HL-60 (cell line): Measurements from ENCODE around the gene CHRM3.

Experiments
- DNase-seq, 2 experiments: peaks; one replicate each; pipeline ENCODE4 v3.0.0-alpha.2; 2010 to 2020; ENCODE audit warnings: low read depth in 1 of 2, low spot score in 1 of 2
- H3K27ac ChIP-seq: fragments of 250-450 bp; sonication (Bioruptor Pico); replicated peaks from 2 replicates; pipeline ENCODE4 v1.5.1; 2020; ENCODE audit warnings: mild to moderate bottlenecking, moderate library complexity
- H3K27me3 ChIP-seq: fragments of 250-450 bp; sonication (Bioruptor Pico); 2 replicates; pipeline ENCODE4 v1.5.1; 2021; ENCODE audit warnings: mild to moderate bottlenecking, moderate library complexity; ENCODE audit not compliant: insufficient read depth, poor library complexity, severe bottlenecking
- H3K4me3 ChIP-seq: replicated peaks from 2 replicates; pipeline ENCODE4 v1.5.1; 2011; ENCODE audit warnings: mild to moderate bottlenecking, control low read depth, low read length; ENCODE audit not compliant: insufficient read depth
- GABPA ChIP-seq: IDR thresholded peaks from 2 replicates; pipeline ENCODE4 v1.6.1; 2012; ENCODE audit warnings: low read depth
- POLR2AphosphoS5 ChIP-seq: IDR thresholded peaks from 2 replicates; pipeline ENCODE4 v1.6.1; 2012; ENCODE audit warnings: low read depth
- SPI1 ChIP-seq: IDR thresholded peaks from 2 replicates; pipeline ENCODE4 v1.6.1; 2012; ENCODE audit warnings: low read depth, mild to moderate bottlenecking, borderline replicate concordance
- TF ChIP-seq, protein P1 (sequence below): IDR thresholded peaks from one replicate; pipeline ENCODE4 v1.5.1; 2011; ENCODE audit warnings: low read length, control low read depth, inconsistent platforms; ENCODE audit not compliant: insufficient read depth
- TF ChIP-seq, protein P2 (sequence below): IDR thresholded peaks from 2 replicates; pipeline ENCODE4 v1.6.1; 2012; ENCODE audit warnings: low read depth; ENCODE audit not compliant: insufficient replicate concordance

The CHRM3 gene

DNA sequence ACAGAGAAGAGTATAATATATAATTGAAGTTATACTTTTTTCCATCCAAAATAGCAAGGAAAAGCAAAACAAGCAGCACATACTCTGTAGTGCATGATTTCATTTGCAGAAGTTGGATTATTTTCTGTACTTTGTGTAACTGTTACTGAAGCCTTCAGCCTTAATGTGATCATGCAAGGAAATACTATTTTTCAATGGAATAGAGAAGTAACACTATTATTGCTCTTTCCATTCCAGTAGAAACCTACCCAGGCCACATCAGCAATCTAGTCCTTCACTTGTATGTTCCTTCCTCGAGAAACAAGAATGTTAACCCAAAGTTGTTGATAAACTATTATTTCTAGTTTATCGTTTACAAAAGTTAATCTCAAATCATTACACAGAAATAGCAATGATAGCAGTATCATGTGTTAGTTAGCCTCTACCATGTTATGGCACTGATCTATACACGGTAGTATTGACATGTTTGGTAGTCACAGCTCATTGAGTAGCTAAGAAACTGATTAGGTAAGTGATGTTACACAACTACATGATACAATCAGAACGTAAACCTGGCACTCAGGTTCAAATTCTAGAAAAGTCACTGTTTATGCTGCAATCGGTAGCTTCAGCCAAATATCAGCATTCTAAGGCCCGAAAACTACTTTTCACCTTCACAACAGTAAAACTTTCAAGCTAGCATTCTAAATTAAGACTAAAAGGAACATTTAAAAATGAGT, 37.6 kb upstream of the CHRM3 start:
- DNase-seq = no peak
- Histone ChIP-seq H3K4me3 (no peak overlapping the region), H3K27ac (no peak overlapping the region), H3K27me3 (no peaks in the 10 kb centered on the region)
- TF ChIP-seq, protein P1, sequence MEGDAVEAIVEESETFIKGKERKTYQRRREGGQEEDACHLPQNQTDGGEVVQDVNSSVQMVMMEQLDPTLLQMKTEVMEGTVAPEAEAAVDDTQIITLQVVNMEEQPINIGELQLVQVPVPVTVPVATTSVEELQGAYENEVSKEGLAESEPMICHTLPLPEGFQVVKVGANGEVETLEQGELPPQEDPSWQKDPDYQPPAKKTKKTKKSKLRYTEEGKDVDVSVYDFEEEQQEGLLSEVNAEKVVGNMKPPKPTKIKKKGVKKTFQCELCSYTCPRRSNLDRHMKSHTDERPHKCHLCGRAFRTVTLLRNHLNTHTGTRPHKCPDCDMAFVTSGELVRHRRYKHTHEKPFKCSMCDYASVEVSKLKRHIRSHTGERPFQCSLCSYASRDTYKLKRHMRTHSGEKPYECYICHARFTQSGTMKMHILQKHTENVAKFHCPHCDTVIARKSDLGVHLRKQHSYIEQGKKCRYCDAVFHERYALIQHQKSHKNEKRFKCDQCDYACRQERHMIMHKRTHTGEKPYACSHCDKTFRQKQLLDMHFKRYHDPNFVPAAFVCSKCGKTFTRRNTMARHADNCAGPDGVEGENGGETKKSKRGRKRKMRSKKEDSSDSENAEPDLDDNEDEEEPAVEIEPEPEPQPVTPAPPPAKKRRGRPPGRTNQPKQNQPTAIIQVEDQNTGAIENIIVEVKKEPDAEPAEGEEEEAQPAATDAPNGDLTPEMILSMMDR = no peak
- TF ChIP-seq, protein P2, sequence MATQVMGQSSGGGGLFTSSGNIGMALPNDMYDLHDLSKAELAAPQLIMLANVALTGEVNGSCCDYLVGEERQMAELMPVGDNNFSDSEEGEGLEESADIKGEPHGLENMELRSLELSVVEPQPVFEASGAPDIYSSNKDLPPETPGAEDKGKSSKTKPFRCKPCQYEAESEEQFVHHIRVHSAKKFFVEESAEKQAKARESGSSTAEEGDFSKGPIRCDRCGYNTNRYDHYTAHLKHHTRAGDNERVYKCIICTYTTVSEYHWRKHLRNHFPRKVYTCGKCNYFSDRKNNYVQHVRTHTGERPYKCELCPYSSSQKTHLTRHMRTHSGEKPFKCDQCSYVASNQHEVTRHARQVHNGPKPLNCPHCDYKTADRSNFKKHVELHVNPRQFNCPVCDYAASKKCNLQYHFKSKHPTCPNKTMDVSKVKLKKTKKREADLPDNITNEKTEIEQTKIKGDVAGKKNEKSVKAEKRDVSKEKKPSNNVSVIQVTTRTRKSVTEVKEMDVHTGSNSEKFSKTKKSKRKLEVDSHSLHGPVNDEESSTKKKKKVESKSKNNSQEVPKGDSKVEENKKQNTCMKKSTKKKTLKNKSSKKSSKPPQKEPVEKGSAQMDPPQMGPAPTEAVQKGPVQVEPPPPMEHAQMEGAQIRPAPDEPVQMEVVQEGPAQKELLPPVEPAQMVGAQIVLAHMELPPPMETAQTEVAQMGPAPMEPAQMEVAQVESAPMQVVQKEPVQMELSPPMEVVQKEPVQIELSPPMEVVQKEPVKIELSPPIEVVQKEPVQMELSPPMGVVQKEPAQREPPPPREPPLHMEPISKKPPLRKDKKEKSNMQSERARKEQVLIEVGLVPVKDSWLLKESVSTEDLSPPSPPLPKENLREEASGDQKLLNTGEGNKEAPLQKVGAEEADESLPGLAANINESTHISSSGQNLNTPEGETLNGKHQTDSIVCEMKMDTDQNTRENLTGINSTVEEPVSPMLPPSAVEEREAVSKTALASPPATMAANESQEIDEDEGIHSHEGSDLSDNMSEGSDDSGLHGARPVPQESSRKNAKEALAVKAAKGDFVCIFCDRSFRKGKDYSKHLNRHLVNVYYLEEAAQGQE = no peak
- TF ChIP-seq SPI1 = no peak
- TF ChIP-seq POLR2AphosphoS5 = no peak
- TF ChIP-seq GABPA = no peak

DNA sequence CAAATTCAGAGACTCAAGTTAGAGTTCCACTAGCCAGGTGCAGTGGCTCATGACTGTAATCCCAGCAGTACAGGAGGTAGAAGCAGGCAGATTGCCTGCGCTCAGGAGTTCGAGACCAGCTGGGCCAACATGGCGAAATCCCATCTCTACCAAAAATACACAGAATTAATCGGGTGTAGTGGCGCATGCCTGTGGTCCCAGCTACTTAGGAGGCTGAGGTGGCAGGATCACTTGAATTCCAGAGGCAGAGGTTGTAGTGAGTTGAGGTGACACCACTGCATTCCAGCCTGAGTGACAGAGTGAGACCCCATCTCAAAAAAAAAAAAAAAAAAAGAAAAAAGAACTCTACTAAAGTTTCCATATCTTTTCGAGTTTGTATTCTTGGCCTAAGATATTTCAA, 36.7 kb upstream of the CHRM3 start:
- no peak for TF ChIP-seq POLR2AphosphoS5
- TF ChIP-seq, protein P2 = no peak
- TF ChIP-seq, protein P1 = no peak
- TF ChIP-seq SPI1 = no peak
- no peak for TF ChIP-seq GABPA
- Histone ChIP-seq H3K27me3 (no peaks in the 10 kb centered on the region), H3K27ac (no peak overlapping the region), H3K4me3 (no peak overlapping the region)
- no peak for DNase-seq

DNA sequence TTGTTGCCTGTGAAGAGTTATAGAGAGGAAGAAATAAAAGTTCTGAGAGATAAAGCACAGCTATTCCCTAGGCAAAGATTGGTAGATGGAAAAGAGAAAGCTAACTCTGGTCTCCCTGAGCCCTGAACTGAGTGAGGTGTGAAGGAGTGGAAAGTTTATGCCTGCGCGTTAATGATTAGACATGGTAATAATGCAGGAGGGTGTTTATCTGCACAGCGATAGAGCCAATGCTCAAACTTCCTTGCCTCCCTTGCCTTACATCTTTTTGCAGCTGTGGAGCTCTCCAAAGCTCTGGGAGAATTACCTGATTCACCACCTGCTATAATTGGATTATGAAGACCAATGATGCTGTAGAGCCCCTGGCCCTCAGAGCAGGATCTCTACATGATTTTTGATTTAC, 32.8 kb upstream of the CHRM3 start:
- H3K27ac ChIP-seq = no peak overlapping the region
- TF ChIP-seq POLR2AphosphoS5 (no peak), SPI1 (no peak), GABPA (no peak)
- TF ChIP-seq, protein P1 = no peak
- TF ChIP-seq, protein P2 = no peak
- no peaks in the 10 kb centered on the region for H3K27me3 ChIP-seq
- no peak overlapping the region for H3K4me3 ChIP-seq
- DNase-seq = no peak
